ENCODE measurements around the gene LRP1-AS.

Gene LRP1-AS

DNA sequence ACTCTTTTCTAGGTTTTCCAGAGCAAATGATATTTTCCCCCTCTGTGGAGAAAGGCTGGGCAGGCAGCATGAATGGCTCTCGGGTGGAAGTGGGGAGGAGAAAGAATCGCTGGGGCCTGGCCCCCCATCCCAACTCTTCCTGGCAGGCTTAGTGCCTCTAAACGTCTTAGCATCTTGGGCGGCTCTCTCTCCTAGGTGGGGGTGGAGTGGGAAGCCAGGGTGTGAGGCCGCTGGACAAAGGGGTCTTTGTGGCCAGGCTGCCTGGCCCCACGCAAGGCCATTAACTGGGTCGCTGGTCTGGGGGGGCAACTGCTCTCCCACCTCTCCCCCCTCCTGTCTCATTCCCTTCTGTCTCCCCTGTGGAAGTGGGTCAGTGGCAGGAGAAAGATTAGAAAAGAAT, 4.7 kb downstream of the LRP1-AS start:
- TF ChIP-seq POLR2A (IDR thresholded peaks at IDR 0.05; ENCODE audit: extremely low read depth, insufficient read length) (no peak), MYC (IDR thresholded peaks at IDR 0.05; ENCODE audit: low read depth, low read length) (no peak)
- TF ChIP-seq, protein P1, sequence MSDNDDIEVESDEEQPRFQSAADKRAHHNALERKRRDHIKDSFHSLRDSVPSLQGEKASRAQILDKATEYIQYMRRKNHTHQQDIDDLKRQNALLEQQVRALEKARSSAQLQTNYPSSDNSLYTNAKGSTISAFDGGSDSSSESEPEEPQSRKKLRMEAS (IDR thresholded peaks at IDR 0.05; ENCODE audit: low read depth, low read length), result no peak
- TF ChIP-seq, protein P2, sequence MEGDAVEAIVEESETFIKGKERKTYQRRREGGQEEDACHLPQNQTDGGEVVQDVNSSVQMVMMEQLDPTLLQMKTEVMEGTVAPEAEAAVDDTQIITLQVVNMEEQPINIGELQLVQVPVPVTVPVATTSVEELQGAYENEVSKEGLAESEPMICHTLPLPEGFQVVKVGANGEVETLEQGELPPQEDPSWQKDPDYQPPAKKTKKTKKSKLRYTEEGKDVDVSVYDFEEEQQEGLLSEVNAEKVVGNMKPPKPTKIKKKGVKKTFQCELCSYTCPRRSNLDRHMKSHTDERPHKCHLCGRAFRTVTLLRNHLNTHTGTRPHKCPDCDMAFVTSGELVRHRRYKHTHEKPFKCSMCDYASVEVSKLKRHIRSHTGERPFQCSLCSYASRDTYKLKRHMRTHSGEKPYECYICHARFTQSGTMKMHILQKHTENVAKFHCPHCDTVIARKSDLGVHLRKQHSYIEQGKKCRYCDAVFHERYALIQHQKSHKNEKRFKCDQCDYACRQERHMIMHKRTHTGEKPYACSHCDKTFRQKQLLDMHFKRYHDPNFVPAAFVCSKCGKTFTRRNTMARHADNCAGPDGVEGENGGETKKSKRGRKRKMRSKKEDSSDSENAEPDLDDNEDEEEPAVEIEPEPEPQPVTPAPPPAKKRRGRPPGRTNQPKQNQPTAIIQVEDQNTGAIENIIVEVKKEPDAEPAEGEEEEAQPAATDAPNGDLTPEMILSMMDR (IDR thresholded peaks at IDR 0.05; ENCODE audit: low read depth, low read length), result no peak
- DNase-seq (ENCODE audit: low read depth), result no peak
- no peak overlapping the region for H3K4me3 ChIP-seq (ENCODE audit: low read depth, low read length)

DNA sequence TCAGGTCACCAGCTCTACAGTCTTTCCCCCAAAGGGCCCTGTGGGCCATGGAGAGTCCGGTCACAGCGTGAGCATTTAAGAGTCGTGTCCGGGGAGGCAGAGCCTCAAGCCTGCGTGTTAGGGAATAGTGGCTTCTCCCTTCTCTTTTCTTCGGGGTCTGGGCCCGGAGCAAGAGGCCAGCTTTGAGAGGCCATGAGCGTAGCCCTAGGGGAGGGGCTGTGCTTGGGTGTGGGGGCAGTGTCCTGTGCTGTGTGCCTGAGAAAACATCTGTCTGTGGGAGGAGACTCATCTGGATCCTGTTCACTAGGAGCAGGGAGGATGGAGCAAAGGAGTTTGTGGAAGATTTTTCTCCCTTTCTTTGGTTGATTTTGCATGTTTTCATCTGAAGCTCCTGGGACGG, 5.3 kb downstream of the LRP1-AS start:
- TF ChIP-seq, protein P2 (IDR thresholded peaks at IDR 0.05; ENCODE audit: low read depth, low read length), result no peak
- TF ChIP-seq, protein P1 (IDR thresholded peaks at IDR 0.05; ENCODE audit: low read depth, low read length), result no peak
- TF ChIP-seq POLR2A (IDR thresholded peaks at IDR 0.05; ENCODE audit: extremely low read depth, insufficient read length) (no peak), MYC (IDR thresholded peaks at IDR 0.05; ENCODE audit: low read depth, low read length) (no peak)
- DNase-seq (ENCODE audit: low read depth), result no peak

DNA sequence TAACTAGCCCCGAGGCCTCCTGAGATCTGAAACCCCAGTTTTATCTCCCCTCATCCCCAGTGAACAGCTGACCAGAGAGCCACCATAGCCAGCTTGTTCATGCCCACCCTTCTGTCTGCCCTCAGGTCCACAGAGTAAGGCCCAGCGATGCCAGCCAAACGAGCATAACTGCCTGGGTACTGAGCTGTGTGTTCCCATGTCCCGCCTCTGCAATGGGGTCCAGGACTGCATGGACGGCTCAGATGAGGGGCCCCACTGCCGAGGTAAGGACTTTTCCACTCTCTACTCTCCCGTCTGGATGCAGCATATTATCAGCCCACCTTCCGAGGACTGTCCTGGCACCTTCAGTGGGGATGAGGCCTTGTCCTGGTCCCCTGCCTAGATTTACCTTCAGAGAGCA, 6.2 kb downstream of the LRP1-AS start:
- H3K4me3 ChIP-seq (ENCODE audit: low read depth, low read length), result no peak overlapping the region
- TF ChIP-seq MYC (IDR thresholded peaks at IDR 0.05; ENCODE audit: low read depth, low read length) (no peak), POLR2A (IDR thresholded peaks at IDR 0.05; ENCODE audit: extremely low read depth, insufficient read length) (no peak)
- TF ChIP-seq, protein P2 (IDR thresholded peaks at IDR 0.05; ENCODE audit: low read depth, low read length), result no peak
- TF ChIP-seq, protein P1 (IDR thresholded peaks at IDR 0.05; ENCODE audit: low read depth, low read length), result no peak
- no peak for DNase-seq (ENCODE audit: low read depth)

More for the DNA sequence above, 5.3 kb downstream of the LRP1-AS start:
- H3K4me3 ChIP-seq (ENCODE audit: low read depth, low read length), result no peak overlapping the region

DNA sequence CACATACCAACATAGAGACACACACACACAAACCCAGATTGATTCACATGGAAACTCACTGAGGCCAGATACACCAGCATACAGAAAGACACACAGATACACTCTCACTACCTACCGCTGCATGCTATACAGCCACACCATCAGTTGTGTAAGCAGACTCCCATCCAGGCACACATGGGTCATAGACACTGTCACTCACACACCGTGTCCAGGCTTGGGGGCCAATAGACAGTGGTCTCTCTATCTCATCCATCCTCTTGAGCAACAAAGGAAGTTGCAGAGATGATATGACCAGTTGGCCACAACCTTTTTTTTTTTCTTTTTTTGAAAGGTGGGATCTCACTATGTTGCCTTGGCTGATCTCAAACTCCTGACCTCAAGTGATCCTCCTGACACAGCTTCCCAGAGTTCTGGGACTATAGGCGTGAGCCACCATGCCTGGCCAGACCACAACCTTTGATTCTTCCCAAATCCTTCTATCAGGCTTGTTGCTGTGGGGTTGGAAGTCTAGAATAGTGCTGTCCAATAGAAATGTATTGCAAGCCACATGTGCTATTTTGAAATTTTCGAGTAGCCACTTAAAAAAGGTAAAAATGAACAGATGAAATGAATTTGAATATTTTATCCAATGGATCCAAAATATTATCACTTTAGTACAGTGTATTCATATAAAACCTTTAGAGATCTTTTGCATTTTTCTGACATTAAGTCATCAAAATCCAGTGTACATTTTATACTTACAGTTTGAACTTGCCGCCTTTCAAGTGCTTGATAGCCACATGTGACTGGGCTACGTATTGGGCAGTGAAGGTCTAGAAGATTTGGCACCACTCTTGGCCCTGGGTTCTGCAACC, 7.4 kb downstream of the LRP1-AS start:
- no peak overlapping the region for H3K4me3 ChIP-seq (ENCODE audit: low read depth, low read length)
- DNase-seq (ENCODE audit: low read depth), result peak; percentile 73
- TF ChIP-seq MYC (IDR thresholded peaks at IDR 0.05; ENCODE audit: low read depth, low read length), result no peak
- TF ChIP-seq, protein P2 (IDR thresholded peaks at IDR 0.05; ENCODE audit: low read depth, low read length), result no peak
- TF ChIP-seq, protein P1 (IDR thresholded peaks at IDR 0.05; ENCODE audit: low read depth, low read length), result 0 out of 2 replicates have a peak, but pooled peaks have one; percentile 16

DNA sequence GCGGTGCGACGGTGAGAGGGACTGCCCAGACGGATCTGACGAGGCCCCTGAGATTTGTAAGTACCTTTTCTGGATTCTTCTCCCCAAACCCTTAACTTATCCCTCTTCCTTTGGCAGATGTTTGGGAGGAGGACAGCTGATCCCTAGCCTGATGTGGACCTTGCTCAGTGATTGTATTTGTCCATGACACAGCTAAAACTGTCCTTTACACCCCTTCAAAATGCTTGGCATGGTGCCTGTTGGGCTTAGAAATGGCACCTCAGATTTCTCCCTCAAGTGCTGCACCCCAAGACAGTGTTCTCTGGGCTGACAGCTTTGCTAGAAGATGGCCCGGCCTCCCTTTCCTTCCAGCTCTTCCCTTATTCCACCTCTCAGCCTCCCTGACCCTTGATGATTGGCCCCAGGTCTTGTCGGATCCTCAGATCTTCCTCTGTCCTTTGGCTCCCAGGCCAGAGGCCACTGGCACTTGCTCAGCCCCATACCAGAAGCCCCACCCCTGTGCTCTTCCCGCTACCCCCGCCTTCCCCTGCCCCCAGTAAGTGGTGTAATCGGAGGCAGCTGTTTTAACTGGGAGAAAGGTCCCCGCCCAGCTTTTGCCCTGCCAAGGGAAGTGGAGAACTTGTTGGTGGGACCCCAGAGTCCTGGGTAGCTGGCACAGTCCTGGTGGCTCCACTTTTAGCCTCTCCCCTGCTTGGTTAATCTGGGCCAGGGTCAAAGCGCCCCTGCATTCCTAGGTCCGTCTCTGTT, 8.7 kb downstream of the LRP1-AS start:
- peak; percentile 56 for DNase-seq (ENCODE audit: low read depth)
- no peak overlapping the region for H3K4me3 ChIP-seq (ENCODE audit: low read depth, low read length)
- TF ChIP-seq MYC (IDR thresholded peaks at IDR 0.05; ENCODE audit: low read depth, low read length) (no peak), POLR2A (IDR thresholded peaks at IDR 0.05; ENCODE audit: extremely low read depth, insufficient read length) (no peak)
- TF ChIP-seq, protein P1 (IDR thresholded peaks at IDR 0.05; ENCODE audit: low read depth, low read length), result no peak
- TF ChIP-seq, protein P2 (IDR thresholded peaks at IDR 0.05; ENCODE audit: low read depth, low read length), result no peak
